ENCODE measurements around the gene MCM3AP.

Gene MCM3AP

GRCh38 chr21:46215436-46216131 is 69.8 kb downstream of the MCM3AP start:
- DNase-seq, result no peak

GRCh38 chr21:46214478-46215340 is 70.7 kb downstream of the MCM3AP start:
- no peak for DNase-seq

- DNase-seq, result no peak
These were observed 71.7 kb downstream of the MCM3AP start for GRCh38 chr21:46213620-46214286.

DNA sequence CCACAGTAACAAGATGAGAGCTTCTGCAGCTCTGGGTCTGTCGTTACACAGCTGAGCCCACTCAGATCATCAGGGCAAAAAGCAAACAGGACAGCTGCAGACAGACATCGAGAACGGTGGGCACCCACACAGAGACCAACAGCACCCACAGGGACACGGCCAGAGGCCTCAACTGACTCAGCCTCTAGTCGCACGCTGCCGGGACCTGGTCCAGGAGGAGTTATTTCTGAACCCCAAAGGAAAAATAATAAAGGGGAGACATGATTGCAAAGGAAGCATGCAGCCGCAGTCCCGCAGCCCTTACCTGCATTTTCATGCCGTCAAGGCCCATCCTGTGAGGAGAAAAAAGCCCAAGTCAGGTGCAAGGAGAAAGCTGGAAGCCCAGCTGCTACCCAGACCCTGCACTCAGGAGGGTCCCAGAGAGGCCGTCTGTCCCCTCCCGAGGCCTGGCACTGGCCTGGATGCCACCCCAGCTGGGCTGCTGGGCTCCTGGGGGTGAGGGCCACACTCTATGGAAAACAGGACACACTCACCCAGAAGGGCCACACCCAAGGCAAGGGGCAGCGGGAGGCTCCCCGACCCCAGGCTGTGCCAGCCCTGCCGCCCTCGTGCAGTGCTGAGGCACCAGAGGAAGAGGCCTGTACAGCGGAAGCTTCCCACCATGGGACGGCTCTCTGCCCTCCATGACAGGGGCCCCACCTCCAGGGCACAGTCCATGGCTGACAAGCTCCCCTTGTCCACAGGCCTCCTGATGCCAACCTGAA is 72.5 kb downstream of the MCM3AP start:
- DNase-seq, result no peak

GRCh38 chr21:46211786-46212720 is 73.4 kb downstream of the MCM3AP start:
- no peak for DNase-seq

GRCh38 chr21:46211376-46211775 is 74.0 kb downstream of the MCM3AP start:
- no peak for DNase-seq

GRCh38 chr21:46210378-46211136 is 74.9 kb downstream of the MCM3AP start:
- DNase-seq, result no peak

DNA sequence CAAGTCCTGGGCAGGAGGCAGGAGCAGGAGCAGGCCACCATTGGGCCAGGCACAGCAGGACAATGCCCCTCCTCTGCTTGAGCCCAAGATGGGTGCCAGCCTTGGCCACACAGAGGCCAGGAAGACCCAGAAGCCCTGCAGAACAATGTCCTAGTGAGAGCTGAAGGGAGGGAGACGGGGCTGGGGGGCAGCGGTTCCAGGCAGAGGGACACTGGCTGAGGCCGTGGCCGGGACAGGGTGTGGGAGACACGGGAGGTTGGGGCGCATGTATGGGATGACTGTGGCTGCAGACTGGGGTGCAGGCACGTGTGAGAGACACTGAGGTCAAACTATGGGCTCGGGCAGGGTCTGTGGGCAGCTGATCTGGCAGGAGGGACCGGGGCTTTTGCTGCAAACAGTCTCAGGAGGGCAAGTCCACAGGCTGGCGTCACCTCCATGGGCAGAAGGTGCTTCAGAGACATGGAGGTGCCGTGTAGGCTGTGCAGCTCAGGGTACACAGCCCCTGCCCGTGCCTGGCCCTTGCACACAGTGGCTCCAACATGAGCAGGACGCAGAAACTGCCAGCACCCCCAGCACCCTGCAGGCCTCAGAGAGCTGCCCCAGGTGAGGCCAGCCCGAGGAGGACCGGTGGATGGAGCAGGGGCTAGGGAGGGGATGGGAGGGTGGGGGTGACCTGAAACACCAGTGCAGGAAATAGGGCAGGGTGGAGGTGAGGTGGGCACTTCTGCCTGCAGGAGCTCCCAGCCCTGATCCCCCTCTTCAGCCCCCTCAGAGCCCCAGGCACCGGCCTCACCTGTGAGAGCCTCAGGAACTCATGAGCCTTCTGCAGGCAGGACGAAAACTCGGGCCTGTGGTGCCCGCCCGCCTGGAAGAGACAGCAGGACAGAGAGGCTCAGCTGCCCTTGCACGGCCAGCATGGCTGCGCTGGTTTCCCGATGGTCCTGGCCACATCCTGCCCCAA is 76.4 kb downstream of the MCM3AP start:
- no peak for DNase-seq

- no peak for DNase-seq
These were observed 77.4 kb downstream of the MCM3AP start for GRCh38 chr21:46207920-46208591.

- no peak for DNase-seq
These were observed 78.1 kb downstream of the MCM3AP start for GRCh38 chr21:46207006-46207919.

DNA sequence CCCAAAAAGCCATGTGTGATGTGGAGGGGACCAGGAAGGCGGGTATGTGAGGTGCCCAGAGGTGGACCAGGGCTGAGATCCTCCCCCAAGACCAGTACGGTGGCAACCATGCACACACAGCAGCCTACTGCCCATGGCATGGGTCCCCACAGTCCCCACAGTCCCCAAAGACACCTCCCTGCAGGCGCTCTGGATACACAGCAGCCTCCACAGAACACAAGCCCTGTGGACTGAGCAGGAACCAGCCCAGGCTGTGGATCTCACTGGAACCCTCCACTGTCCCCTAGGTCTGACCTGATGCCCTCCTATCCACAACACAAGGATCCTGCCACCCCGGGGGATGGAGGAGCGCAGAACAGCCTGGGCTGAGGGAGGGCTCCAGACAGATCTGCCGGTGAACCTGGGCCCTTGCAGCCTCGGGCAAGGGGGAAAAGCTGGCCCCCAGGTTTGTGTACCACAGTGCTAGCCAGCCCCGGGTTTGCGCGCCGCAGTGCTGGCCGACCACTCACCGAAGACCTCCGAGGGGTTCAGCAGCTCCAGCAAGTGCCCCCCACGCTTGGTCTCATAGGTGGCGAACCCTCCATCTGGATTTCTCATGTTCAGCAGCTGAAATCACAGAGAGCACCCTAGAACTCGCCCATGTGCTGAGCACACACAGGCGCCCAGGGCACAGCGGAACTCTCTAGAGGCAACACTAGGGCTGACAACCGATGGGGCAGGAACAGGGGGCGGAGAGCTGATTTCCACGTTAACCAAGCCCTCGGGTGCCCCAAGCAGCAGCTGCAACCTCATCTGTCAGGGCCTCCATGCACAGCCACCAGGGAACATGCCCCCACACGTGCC is 79.0 kb downstream of the MCM3AP start:
- DNase-seq, result no peak

GRCh38 chr21:46205766-46206162 is 79.6 kb downstream of the MCM3AP start:
- DNase-seq, result no peak

DNA sequence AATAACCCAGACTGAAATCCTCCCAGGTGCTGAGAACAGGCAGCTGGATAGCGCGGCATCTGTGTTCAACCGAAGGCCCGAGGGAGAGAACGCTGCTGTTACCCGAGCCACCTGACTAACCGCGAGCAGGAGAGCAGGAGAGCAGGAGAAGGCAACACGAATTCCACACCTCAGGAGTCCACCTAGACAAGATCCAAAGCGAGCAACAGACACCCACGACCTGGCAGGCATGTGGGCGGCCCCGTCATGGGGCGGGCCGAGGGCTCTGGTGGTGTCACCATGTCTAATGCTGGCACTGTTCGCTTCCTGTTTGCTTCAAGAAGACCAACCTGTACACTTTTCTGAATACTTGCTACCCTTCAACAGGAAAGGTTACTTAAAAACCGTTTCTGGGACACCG is 80.2 kb downstream of the MCM3AP start:
- no peak for DNase-seq

DNA sequence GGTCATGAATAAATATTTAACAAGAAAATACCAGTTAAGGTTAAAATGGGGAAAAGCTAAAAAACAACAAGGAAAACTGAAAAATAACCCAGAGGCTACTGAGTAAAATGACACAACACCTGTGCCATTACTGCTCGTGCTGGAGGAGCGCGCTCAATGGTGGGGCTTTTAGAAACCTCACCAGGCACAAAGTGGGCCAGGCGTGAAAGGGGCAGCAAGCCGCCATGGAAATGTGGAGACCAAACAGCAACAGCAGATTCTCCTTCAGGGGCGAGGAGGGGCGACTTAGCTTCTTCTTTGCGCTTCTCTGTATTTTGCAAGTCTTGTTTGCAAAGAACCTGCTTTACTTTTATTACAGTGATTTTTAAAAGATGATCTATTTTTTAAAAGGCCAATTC is 82.2 kb downstream of the MCM3AP start:
- DNase-seq, result no peak

GRCh38 chr21:46202592-46203202 is 82.7 kb downstream of the MCM3AP start:
- no peak for DNase-seq
